NB4 (cell line): ENCODE data around the gene AP4B1.
"Not testable (repeated sequence)": the region's sequence is repeated elsewhere in the genome, so short reads cannot be mapped to it uniquely, and the experiment has no call there.

Source experiments
- DNase-seq: peaks from one replicate; pipeline ENCODE4 v3.0.0; 2010; ENCODE audit warnings: low read depth
- H3K4me3 ChIP-seq: one replicate; pipeline ENCODE4 v1.5.1; 2011; ENCODE audit warnings: mild to moderate bottlenecking, low read depth, low read length, moderate library complexity
- MAX ChIP-seq: IDR thresholded peaks from 2 replicates; pipeline ENCODE4 v1.6.1; 2011; ENCODE audit warnings: low read depth, low read length
- MYC ChIP-seq: IDR thresholded peaks from 2 replicates; pipeline ENCODE4 v1.6.1; 2011; ENCODE audit warnings: low read depth, low read length
- POLR2A ChIP-seq: IDR thresholded peaks from 2 replicates; pipeline ENCODE4 v1.6.1; 2011; ENCODE audit warnings: mild to moderate bottlenecking; ENCODE audit not compliant: insufficient read length; ENCODE audit errors: extremely low read depth
- TF ChIP-seq, protein P1 (sequence below): IDR thresholded peaks from one replicate; pipeline ENCODE4 v1.5.1; 2012; ENCODE audit warnings: low read depth, low read length

The AP4B1 gene

DNA sequence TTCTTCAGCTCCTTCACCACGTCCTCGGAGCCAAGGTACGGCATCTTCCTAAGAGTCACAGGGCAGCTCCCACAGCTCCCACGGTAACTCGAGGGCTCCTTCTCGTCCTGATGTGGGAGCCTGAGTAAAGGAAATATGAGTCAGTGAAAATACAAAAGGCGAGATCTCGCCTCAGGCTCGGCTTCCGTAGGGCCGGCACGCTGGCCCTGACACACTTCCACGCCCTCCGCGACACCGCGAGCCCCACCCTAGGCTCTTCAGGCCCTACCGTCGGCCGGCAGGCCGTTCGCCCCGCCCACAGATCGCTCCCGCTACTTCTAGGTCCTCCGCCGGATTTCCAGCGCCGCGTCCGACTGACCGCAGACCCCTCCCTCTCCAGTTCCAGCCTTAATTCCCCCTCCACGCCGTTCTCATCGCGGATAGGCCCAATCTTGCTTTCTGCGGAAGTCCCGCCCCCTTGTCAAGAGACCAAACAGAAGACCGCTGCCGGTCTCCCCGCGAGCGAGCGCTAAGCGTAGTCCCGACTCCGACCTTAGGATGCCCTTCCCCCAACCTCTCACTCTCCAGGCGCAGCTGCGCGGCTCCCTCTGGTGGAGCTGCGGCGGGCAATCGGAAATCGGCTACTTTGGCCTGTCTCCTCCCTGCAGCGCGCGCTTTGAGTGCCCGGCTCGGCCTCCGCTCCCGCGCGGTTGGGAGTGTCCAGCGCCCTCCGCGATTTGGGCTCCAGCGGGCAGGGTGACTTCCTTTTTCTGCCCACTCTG lies at the start of gene AP4B1, which contains the start of gene DCLRE1B:
TSS of gene AP4B1 (minus strand) at position 126 of the 761 bp plus-strand sequence. CDS start at position 44, 82 bp downstream.
TSS of gene DCLRE1B (plus strand) at position 653 of the 761 bp plus-strand sequence. CDS start 261 bp downstream, outside the sequence.
- peak; percentile 47 for TF ChIP-seq POLR2A
- TF ChIP-seq MAX: peak; percentile 81
- TF ChIP-seq, protein P1, sequence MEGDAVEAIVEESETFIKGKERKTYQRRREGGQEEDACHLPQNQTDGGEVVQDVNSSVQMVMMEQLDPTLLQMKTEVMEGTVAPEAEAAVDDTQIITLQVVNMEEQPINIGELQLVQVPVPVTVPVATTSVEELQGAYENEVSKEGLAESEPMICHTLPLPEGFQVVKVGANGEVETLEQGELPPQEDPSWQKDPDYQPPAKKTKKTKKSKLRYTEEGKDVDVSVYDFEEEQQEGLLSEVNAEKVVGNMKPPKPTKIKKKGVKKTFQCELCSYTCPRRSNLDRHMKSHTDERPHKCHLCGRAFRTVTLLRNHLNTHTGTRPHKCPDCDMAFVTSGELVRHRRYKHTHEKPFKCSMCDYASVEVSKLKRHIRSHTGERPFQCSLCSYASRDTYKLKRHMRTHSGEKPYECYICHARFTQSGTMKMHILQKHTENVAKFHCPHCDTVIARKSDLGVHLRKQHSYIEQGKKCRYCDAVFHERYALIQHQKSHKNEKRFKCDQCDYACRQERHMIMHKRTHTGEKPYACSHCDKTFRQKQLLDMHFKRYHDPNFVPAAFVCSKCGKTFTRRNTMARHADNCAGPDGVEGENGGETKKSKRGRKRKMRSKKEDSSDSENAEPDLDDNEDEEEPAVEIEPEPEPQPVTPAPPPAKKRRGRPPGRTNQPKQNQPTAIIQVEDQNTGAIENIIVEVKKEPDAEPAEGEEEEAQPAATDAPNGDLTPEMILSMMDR: peak; percentile 44
- TF ChIP-seq MYC: no peak; the same call in none of the 2 replicates
- peak; percentile 100 for DNase-seq
- peak within 1 kb of the TSS; percentile 96 for H3K4me3 ChIP-seq

DNA sequence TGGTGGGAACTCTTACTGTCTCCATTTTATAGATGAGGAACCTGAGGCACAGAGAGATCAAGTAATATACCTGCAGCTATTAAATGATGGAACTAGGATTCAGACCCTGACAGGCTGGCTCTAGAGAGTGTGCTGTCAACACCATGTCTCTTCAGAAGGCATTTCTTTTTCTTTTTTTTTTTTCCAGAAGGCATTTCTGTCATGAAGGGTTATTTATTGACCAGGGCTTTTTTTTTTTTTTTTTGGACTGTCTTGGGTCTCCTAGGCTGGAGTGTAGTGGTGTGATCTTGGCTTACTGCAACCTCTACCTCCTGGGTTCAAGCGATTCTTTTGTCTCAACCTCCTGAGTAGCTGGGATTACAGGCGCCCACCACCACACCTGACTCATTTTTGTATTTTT lies 47.1 kb upstream of the AP4B1 start:
- TF ChIP-seq POLR2A (no peak), MYC (no peak), MAX (no peak)
- TF ChIP-seq, protein P1: no peak
- H3K4me3 ChIP-seq: no peak overlapping the region
- DNase-seq: no peak

DNA sequence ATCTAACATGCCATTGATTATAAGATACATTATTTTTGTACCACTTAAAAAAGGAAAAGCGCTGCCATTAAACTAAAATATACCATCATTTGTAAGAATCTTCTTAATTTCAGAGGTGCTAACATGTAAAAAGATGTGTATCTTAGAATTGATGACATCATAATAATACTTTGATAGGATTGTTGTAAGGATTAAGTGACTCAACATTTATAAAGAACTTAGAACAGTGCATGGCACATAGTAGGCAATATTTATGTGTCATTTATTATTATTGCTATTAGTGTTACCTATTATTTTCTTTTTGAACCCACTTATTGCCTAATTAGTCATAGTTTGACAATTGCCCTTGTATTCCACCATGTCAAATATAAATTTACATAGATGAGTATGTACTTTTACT lies 46.3 kb upstream of the AP4B1 start:
- no peak for TF ChIP-seq MYC
- TF ChIP-seq POLR2A: no peak
- TF ChIP-seq, protein P1: no peak
- no peak for TF ChIP-seq MAX
- DNase-seq: no peak
- H3K4me3 ChIP-seq: no peak overlapping the region

- peak; percentile 34 for DNase-seq
- no peak for TF ChIP-seq MYC
- no peak overlapping the region for H3K4me3 ChIP-seq
Observed at GRCh38 chr1:113949007-113949406, 44.4 kb upstream of the AP4B1 start.

GRCh38 chr1:113948151-113948550 lies 43.6 kb upstream of the AP4B1 start:
- not testable (repeated sequence) for H3K4me3 ChIP-seq
- peak; percentile 51 for DNase-seq

- DNase-seq: no peak
- H3K4me3 ChIP-seq: no peak overlapping the region
- no peak for TF ChIP-seq MYC
- TF ChIP-seq POLR2A: no peak
- TF ChIP-seq MAX: no peak
- TF ChIP-seq, protein P1: no peak
Observed at GRCh38 chr1:113947388-113948107, 42.9 kb upstream of the AP4B1 start.
